Heart left ventricle (tissue), 13 donors: Measurements from ENCODE around the gene ANKS4B.

ENCODE experiments used
- CTCF ChIP-seq, 12 donors: fragments of 200-600 bp; sonication (generic) in 4 of 12; IDR thresholded peaks; one replicate each; pipeline versions ENCODE4 v1.5.0 to v1.8.0; 2018 to 2022; ENCODE audit warnings: antibody characterized with exemption in 12 of 12, mild to moderate bottlenecking in 5 of 12
- POLR2A ChIP-seq, 2 donors: fragments of 450-650 bp; IDR thresholded peaks; one replicate each; pipeline ENCODE4 v1.6.1; 2017; ENCODE audit warnings: antibody characterized with exemption in 2 of 2, mild to moderate bottlenecking in 2 of 2, moderate library complexity in 2 of 2
- donor health status: ischemic (EF 13 %, LVEDD 7.1; RV severe dilation, severe dysfunction).
- donor health status: DM: no; HTN: yes; CAD: no.
- donor health status: DM: no; HTN: no; CAD: no.
- donor health status: ischemic (EF 25% LVEDD 6.9; RV normal size, moderate dysfunction).
- donor health status: ischemic (EF 25% LVEDD 5.7; RV mildly dilated, moderate dysfunction).
- donor health status: ischemic (EF 35%, LVEDD 5.7; RV mildly dilated, moderate dysfunction).
- donor health status: nonischemic (EF 11% LVEDD 7.7; RV severe dilation, severe dysfunction).
- donor health status: DM: yes; HTN: yes; CAD: no.
- donor health status: PGD.
- donor health status: ischemic (EF 29% LVEDD 5.4; RV normal size, mild dysfunction).
- donor health status: nonischemic (EF 23%, LVEDD 6.1; RV moderate dilation, normal function).

- TF ChIP-seq CTCF (IDR thresholded peaks at IDR 0.05) (no peak), POLR2A (IDR thresholded peaks at IDR 0.05) (no peak)
Measured at GRCh38 chr16:21224800-21225199, 8.7 kb upstream of the ANKS4B start.
